GM10847 (cell line): ENCODE data around the gene IL3RA.

Source experiments
- POLR2A ChIP-seq: IDR thresholded peaks from 2 replicates; pipeline ENCODE4 v1.6.1; 2011; ENCODE audit not compliant: insufficient read length; ENCODE audit errors: extremely low read depth

Gene IL3RA

DNA sequence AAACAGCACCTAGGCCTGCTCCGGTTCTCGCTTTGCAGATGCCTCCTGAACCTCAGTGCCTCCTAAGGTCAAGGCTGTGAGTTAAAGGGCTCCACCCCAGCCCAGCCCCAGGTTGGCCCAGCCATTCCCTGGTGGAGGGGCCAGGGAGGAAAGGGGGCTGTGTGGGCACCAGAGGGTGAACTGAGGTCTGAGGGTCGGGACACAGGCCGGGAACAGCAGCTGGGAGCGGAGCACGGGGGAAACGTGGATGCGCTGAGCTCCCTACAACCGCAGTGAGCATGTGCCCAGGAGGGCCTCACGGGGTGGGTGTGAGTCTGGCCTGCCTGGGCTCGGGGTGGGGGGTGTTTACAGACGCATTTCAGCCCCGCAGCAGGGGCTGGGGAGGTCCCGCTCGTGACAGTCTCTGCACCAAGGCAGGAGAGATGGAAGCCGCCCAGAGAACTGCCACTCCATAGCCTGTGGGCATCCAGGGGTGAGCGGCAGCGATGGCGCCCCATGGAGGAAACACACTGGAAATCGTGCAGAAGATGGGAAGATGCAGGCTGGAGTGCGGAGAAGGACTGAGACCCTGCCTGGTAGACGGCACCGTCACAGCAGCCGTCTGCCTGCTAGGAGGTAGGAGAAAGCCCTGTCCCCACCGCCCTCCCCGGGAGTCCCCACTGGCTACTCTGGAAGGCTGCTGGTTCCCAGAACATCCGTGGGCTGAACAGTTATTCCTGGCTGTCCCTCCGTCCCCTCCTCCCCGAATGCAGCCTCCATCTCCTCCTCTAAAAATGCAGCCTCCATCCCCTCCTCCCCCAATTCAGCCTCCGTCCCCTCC, 65.2 kb downstream of the IL3RA start:
- TF ChIP-seq POLR2A: no peak

DNA sequence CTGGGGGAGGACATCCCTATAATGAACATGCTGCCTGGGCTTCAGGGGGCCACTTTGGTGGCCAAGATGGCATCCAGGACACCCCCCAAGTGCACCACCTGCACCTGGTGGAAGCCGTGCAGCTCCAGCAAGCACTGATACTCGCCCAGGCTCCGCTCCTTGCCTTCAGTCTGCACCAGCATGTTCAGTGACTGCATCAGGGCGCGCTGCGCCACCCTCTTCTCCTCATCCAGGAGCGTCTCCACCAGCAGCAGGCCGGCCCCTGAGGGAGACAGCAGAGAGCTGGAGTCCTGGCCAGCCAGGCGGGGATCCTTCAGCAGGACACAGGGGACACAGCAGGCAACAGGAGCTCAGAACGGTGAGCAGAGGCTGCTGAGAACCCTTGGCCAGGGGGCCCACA, 66.6 kb downstream of the IL3RA start:
- no peak for TF ChIP-seq POLR2A

DNA sequence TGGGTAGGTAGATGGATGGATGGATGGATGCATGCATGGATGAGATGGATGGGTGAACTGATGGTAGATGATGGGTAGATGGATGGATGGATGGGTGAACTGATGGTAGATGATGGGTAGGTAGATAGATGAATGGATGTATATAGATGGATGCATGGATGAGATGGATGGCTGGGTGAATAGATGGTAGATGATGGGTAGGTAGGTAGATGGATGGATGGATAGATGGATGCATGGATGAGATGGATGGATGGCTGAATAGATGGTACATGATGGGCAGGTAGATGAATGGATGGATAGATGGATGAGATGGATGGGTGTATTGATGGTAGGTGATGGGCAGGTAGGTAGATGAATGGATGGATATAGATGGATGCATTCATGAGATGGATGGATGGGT, 70.5 kb downstream of the IL3RA start:
- no peak for TF ChIP-seq POLR2A

DNA sequence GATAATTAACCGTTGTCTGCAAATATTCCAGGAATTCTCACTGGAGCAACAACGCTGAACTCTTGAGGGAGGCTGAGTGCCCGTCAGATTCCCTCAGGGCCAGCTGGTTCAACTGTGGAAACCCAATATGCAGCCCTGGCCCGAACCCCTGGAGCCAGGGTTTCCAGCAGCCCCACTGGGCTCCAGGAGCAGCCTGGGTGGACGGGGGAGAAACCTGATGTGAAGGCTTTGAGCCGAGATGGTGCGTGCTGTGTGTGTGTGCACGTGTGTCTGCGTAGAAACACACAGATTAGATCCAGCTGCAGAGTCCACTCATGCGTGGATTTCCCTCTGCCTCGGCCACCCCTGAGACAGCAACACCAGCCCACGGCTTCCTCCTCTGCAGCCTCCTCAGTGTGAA, 74.7 kb downstream of the IL3RA start:
- no peak for TF ChIP-seq POLR2A

DNA sequence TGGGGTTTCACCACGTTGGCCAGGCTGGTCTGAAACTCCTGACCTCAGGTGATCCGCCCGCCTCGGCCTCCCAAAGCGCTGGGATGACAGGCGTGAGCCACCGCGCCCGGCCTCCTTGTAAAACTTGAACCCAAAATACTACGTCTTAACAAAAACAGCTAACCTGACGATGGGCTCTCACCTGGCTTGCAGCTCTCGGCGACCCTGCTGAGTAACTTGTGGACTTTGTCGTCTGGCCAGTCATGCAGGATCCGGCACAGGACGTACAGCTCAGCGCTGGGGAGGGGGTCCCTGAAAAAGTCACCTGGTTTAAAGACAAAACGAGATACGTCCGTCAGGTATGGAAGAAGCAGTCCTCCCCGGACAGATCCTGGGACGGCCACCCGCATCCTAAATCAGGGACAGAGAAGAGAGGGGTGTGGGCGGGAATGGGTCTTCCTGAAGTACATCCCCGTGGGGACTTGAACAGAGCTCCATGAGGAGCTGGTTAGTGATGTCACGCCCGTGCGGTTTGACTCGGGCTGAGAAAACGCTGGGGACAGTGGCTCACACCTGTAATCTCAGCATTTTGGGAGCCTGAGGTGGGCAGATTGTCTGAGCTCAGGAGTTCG, 76.1 kb downstream of the IL3RA start:
- TF ChIP-seq POLR2A: no peak

DNA sequence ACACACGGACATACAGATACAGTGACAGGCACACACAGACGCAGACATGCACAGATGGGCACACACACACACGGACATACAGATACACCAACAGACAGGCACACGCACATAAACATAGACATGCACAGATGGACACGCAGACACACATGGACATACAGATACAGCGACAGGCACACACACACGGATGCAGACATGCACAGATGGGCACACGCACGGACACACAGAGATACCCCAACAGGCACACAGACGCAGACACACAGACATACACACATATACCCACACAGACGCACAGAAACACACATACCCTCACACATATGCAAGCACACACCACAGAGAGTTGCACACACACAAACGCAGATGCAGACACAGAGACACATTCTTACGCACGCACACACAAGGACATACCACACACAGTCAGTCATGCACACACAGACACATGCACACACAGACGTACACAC, 79.8 kb downstream of the IL3RA start:
- TF ChIP-seq POLR2A: no peak

DNA sequence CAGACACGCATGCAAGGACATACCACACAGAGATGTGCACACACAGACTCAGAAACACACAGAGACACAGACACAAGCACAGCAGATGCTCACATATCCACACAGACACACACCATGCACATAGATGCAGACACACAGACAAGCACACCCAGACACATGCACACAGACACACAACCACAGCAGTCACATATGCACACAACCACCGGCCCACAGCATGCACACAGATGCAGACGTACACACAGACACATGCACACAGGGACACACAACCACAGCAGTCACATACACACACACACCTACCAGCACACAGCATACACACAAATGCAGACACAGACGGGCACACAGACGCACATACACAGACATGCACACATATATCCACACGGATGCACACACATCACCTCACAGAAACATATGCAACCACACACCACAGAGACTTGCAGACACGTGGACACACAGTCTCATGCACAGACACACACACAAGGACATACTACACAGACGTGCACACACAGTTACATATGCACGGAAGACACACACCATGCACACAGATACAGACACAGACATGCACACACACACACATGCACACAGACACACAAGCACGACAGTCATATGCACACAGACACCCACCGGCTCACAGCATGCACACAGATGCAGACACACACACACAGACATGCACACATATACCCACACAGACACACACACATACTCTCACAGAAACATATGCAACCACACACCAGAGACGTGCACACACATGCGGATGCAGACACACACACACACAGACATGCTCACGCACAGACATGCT, 80.6 kb downstream of the IL3RA start:
- no peak for TF ChIP-seq POLR2A

DNA sequence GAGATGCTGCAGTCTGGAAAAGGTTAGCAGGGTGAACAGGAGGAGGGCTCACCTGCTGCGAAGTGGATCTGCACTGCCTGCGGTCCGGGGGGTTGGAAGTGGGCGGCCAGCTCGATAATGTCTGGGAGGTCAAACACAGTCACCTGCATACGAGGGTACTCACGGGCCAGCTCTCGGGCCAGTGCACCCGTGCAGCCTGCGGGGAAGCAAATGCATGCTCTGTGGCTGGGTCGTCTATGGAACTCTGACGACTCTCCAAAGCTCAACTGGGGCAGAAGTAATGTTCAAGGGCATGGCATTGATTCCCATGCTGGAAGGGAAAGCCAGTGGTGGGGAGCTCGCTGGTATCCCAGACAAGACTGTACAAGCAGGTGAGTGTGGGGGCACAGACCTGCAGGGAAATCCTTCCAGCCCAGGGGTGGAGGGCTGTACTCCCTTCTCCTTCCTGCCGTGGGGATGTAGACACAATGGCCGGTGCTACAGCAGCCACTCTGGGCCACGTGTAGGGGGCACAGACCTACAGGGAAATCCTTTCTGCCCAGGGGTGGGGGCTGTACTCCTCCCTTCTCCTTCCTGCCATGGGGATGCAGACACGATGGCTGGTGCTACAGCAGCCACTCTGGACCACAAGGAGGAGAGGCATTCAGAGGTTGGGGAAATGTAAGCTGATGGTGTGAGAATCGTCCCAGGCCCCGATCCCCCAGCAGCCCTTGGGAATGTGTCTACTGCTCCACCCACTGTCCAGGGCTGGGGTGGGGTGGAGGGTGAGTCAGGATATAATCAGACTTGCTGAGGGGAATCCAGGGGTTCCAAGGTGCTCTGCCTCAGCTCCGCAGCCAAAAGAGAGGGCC, 81.6 kb downstream of the IL3RA start:
- peak; percentile 11 for TF ChIP-seq POLR2A

DNA sequence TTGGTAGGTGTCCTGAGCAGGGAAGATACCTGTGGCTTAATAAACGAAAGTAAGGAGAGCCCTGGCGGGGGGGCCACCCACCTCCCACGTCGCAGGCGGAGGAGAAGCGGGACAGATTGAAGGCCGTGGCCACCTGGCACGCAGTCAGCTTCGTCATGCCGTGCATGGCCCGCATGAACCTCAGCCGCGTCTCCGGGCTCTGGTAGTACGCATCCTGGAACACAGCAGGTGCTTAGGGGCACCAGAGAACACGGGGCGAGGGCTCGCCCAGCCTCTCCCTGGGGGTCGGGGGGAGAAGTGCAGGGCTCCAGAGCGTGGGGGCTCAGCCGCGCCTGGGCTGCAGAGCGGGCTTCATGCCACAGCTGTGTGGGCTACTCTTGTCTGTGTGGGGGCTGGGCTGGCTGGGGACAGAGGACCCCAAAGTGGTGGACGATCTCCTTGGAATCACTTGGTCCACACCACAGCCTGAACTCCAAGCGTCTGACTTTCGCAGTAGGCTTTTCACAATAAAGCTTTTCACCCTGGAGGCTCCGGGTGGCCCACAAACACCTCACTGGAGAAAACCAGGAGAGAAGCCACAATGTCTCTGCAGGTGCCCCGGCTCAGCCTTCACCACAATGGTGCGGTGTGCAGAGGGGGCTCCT, 82.4 kb downstream of the IL3RA start:
- peak; percentile 1 for TF ChIP-seq POLR2A

DNA sequence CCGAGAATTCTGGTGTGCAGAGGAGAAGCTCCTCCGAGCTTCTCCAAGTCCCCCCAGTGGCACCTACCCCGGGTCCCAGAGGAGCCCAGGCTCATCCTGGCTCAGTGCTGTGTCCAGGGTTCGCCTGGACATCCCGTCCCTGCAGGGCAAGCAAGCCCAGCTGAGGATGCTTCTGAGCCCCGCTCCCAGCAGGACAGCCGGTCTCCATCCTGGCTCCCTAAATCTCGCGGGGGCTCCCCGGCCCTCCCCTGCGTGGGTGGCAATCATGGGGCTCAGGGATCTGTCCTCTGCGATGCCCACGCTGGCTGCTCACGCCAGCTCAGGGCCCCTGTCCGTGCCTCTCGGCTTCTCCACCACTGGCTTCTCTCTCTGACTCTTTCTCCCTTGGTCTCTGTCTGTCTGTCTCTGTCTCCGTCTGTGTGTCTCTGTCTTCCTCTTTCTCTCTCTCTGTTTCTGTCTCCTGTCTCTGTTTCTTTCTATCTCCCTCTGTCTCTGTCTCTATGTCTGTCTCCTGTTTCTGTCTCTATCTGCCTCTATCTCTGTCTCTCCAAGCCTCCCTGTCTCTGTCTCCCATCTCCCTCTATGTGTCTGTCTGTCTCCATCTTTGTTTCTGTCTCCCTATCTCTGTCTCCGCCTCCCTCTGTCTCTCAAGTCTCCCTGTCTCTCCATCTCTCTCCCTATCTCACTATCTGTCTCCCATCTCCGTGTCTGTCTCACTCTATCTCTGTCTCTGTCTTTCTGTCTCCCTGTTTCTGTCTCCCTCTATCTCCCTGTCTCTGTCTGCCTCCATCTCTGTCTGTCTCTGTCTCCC, 83.2 kb downstream of the IL3RA start:
- no peak for TF ChIP-seq POLR2A

DNA sequence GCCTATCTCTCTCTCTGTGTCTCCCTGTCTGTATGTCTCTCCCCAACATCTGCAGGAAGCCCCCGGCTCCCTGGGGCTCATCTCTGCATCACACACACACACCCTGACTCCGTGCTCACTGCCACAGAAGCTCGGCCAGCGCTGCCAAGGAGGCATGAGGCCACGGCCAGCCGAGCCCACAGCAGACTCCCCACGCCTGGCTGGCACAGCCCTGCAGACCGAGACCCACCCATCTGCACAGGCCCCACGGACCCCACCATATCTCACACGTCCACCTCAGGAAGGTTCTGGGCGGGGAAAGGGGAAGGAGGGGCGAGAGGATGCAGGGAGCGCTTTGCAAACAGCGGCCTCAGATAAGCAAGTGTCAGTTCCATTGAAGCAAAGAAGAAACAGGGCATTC, 83.8 kb downstream of the IL3RA start:
- TF ChIP-seq POLR2A: no peak

DNA sequence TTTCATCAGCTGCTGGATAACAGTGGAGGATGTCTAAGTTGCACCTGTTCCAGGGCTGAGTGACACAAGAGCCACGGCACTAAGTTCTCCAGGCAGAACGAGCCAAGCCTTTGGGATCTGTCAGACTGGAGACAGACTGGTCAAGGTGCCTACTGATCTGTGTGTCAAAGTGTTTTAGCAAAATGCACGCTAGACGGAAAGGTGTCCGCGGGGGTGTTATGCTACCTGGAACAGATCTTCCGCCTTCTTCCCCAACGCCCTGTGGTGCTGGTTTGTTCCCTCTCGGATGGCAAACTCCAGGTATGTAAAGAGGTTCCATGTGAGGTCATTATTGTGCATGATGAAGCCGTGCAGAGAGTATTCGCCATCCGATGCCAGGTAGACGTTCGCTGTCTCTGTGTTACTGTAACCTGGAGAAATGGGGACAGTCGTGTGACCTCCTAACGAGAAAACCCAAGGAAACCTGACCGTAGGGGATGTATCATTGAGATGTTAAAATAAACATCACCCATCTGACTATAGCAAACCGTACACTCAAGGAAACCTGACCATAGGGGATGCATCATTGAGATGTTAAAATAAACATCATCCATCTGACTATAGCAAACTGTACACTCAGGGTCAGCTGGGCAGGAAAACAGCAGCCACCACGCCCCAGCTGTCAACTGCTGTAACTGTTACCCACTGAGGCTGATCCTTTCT, 85.0 kb downstream of the IL3RA start:
- no peak for TF ChIP-seq POLR2A

DNA sequence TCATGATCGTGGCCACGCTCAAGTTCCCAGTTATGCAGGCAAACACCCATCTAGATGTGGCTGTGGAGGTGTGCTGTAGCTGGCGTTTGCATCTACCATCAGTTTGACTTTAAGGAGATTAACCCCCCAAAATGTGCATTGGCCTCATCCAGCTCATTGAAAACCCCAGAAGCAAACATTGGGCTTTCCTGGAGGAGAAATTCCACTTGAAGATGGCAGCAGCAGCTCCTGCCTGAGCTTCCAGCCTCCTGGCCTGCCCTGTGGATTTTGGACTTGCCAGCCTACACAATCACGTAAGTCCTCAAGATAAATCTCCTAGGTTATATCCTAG, 85.5 kb downstream of the IL3RA start:
- no peak for TF ChIP-seq POLR2A
